ENCODE measurements around the gene BATF3.

Gene BATF3

DNA sequence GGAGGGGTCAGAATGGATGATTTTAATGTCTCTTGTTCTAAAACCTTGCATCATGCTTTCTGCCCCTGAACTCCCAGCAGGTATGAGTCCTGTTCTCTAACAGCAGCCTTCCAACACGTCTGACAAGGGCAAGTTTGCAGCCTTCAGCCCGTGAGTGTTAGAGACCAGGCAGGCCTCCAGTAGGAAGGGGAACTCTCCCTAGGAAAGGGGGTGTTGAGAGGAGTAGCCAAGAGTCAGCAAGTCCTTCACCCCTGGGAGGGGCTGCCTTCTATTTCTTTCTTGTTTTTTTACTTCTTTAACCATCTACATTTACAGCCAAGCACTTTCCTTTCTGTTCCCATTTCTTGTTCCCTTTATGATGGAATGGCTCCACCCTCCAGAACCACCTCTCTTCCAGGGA is 14.2 kb downstream of the BATF3 start:
- no peak for DNase-seq (ENCODE audit: low read depth in 2 of 2, low spot score in 1 of 2)

DNA sequence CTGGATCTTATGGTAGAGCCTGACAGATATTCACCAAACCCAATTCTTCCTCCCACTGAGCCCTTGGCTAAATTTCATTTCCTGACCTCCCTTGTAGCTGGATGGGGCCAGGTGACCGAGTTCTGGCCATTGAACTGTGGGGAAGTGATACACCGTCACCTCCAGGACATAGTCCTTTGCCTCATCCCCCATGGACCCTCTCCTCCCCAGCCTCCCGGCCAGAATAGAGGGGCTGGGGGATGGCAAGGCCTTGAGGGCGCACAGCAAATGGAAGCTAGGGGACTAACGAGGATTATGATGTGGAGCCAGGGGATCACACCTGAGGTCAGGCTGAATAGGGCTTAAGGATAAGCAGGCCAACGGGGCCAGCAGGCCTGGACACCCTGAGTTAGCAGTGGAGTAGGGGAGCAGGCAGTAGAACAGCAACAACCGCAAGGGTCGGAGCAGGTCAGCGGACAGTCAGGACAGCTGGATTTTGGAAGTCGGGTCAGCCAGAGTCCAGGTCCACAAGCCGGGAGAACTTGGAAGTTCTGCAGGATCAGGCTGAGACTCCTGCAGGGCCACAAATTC is 15.0 kb downstream of the BATF3 start:
- no peak for DNase-seq (ENCODE audit: low read depth in 2 of 2, low spot score in 1 of 2)

DNA sequence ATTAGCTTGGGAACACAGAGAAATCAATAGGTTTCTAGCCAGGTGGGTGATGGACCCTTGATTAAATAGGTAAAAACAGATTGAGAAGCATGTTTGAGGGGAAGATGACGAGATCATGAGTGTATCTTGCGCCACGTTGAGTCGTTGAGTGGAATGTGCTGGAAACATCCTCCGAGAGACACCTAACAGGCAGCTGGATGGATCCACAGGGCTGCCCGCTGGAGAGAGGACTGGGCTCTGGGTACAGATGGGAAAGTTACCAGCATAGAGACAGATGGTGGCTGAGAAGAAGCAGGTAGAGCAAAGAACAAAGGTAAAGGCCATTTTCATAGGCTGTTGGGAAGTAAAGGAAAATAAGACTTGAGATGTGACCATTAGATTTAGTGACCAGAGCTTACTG is 15.6 kb downstream of the BATF3 start:
- DNase-seq (ENCODE audit: low read depth in 2 of 2, low spot score in 1 of 2): no peak

DNA sequence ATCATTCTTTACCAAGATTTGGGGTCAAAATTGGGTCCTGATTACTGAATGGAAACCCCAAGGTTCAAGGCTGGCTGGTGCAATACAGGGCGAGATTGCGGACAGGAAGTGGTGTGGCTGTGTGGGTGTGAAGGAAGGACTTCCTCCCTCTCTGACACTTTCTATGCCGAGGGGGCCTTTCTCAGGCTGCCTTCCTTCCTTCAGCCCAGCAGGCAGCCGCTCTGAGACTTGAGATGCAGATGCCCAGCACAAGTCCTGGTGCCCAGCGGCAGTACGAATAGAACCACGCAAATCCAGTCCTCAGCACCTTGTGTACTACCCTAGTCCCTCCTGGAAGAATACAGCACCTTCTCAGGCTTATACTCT is 16.3 kb downstream of the BATF3 start:
- peak in 1 of 2 donors; percentile 21 for DNase-seq (ENCODE audit: low read depth in 2 of 2, low spot score in 1 of 2)

DNA sequence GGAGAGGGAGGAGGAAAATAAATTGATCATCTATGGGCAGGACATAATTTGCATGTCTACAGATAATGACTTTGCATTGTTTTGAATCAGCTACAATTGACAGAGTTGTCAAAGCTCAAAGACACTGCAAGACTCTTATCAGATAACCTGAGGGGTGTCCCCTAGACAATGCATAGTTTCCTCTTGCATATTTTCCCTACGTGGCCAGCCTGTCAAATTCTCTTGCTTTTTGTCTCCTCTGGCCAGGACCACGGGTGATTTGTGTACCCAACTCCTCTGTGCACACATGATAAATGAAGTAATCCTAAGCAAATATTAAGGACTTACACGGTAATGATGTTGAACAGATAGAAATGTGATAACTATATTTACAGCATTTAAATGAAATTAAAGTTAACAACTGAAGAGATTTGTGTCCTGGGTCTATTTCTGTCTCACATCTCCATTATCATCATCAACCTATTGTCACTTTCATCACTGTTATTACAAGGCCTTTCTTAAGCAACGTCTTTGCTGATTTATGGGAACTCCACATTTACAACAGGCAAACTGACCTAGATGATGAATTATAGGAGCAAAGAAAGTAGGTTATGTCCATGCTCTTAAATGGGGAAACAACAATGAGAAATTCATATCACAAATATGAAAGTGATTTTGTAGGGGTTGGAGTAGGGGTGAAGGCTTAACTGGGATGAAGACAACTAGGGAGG is 18.8 kb downstream of the BATF3 start:
- DNase-seq (ENCODE audit: low read depth in 2 of 2, low spot score in 1 of 2): no peak

DNA sequence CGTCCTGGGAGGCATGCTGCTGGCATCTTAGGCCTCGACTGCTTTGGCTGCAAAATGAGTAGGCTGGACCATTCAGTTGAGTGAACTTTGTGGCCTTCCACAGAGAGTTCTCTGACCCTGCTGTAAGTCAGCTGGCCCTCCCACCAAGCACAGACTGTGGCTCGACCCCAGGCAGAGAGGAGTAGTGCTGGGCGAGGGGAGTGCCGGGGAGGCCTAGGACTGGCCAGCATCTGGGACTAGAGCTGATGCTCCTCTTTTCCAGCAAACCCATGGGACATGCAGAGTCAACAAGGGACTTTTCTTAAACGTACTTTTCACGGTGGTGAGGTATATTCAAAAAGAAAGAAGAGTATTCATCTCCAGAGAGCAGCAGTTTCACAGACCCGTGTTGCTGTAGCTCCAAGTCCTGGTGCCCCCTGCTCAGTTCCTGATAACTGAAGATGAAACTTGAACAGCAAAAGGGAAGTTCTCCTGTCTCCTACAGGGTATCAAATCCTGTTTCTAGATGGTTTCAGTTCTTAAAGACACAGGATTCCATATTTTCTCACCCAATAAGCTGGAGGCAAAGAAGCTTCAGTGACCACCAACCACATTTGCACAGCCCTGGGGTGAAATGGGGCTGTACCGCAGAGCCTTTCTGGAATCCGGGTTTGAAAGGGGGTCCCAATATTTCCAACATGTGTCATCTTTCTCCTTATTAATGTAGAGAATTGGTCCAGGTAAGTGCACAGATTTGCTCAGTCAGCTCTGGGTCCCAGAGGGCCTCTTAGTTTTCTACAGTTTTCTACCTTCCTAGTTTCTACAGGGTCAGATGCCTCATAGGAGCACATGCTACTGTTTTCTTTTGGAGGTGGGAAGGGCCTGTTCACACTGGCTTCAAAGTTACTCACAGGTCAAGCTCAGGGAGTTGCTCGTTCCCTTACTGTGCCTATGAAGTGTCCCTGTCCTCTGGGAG is 20.9 kb downstream of the BATF3 start:
- no peak for DNase-seq (ENCODE audit: low read depth in 2 of 2, low spot score in 1 of 2)

DNA sequence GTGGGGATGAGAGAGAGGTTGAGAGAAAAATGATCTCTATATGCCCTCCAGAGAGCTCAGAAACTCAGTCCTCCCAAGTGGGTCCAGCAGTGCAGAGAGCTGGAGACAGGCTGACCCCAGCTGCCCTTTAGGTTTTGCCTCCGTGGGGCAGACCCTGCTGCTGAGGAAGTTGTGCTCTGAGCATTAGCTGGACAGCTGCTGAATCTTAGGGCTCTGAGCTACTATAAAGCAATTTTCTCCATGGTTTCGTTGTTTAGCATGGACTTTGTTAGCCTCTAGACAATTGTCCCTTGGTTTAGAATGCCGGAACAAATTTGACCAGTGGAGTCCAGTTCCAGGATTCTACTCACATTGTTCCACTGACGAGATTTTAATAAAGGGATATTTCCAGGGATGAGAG is 22.1 kb downstream of the BATF3 start:
- DNase-seq (ENCODE audit: low read depth in 2 of 2, low spot score in 1 of 2): no peak

DNA sequence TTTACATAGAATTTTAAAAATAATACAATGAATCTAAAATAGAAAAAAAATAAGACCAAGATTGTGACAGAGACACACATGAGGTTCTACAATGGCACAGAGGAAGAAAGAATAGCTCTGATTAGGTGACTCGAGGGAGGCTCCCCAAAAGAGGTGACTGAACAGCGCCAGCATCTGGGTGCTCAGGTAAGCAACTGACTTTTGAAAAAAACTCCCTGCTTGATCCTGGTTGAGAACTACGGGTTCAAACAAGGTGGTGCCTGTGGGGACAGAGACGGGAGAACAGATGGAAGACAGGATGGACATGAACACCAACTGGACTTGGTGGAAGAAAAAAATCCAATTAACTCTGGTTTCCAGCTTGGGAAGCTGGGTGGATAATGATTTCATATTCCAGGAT is 22.5 kb downstream of the BATF3 start:
- DNase-seq (ENCODE audit: low read depth in 2 of 2, low spot score in 1 of 2): no peak

DNA sequence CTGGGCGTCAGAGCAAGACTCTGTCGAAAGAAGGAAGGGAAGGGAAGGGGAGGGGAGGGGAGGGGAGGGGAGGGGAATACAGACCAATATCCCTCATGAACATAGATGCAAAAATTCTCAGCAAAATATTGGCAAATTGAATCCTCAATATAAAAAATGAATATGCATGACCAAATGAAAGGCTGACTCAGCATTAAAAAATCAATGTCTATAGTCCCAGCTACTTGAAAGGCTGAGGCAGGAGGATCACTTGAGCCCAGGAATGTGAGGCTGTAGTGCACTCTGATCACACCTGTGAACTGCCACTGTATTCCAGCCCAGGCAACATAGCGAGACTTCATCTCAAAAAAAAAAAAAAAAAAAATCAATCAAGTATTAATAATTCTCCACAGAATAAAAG is 24.0 kb downstream of the BATF3 start:
- DNase-seq (ENCODE audit: low read depth in 2 of 2, low spot score in 1 of 2): no peak

DNA sequence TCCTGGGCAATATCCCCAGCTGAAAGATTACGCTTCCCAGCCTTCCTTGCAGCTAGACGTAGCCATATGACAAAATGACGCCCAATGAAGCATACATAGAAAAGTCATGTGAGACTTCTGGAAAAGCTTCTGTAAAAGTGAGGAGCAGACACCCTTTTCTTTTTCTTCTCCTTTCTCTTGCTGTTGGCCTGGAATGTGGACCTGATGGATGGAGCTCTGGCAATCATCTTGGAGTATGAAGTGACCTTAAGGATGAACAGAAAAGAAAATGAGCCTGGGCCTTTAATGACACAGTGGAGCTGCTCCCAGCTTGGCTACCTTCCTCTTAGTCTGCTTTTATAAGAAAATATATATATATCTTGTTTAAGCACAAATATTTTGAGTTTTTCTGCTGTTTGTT is 24.8 kb downstream of the BATF3 start:
- DNase-seq (ENCODE audit: low read depth in 2 of 2, low spot score in 1 of 2): no peak

DNA sequence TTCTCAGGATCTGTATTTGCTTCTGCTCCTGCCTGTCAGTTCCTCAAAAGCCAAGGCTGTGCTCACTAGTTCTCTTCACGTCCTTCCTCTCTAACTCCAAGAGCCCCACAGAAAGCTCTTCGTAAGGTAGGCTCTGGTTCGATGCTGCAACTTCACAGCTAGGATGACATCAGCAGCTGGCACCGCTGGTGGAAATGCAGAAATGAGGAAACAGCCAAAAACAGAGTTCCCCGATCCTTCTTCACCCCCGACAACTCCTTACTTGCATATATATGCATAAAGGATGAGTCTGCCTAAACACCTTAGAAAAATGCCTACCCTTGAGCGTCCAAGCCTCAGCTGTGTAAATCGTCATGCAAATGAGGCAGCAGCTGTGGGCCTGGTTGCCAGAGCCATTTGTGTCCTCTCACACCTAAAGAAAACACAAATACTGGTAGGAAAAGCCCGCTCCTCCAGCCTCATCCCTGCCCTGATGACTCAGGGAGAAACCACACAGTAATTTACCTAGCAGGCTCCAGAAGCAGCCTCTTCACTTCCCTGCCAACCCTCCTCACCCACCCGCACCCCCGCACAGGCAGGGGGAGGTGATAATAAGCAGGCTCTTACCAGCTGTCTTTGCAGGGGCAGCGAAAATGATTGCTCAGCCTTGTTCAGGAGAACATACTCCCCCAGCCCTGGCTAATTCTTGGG is 28.2 kb downstream of the BATF3 start:
- no peak for DNase-seq (ENCODE audit: low read depth in 2 of 2, low spot score in 1 of 2)

DNA sequence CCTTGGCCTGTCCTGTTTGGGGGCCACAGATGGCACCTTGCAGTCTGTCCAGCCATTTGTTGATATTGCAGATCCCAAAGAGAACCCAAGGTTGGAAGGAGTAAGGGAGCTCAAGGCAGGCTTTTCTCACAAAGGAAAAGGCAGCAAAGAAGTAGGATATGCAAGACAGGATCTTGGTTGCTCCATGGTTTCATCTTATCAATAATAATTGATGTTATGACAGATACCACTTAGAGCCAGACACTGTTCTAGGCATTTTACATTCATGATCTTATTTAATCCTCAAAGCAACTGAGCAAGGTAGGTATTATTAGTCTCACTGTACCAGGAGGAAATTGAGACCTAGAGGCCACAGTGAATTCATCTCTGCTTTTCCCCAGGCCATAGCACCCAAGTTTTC is 28.8 kb downstream of the BATF3 start:
- DNase-seq (ENCODE audit: low read depth in 2 of 2, low spot score in 1 of 2): no peak

DNA sequence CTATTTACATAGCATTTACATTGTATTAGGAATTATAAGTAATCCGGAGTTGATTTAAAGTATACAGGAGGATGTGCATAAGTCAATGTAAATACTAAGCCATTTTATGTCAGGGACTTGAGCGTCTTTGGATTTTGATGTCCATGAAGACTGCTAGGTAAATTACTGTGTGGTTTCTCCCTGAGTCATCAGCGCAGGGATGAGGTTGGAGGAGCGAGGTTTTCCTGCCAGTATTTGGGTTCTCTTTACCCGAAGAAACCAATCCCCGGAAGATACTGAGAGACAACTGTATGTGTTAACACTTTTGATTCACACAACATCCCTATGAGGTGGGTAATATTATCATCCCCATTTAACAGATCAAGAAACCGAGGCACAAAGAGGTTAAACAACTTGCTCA is 29.3 kb downstream of the BATF3 start:
- DNase-seq (ENCODE audit: low read depth in 2 of 2, low spot score in 1 of 2): no peak

DNA sequence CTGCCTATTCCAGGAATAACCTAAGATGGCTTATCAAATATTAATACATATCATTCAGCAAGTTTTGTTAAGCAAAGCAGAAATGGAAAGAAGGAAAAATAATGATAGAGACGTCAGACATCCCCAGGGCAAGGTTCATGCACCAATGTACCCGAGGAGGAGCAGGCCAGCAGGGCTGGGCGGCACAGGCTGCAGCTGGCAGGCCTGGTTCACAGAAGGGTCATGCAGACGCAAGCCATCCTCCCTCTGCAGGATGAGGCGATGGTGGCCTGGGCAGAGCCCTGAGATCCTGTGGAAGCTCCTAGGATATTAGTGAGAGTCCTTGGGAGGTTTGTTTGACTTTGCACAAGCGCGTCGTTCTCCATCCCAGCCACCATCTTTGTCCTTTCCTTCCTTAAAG is 30.0 kb downstream of the BATF3 start:
- DNase-seq (ENCODE audit: low read depth in 2 of 2, low spot score in 1 of 2): no peak

DNA sequence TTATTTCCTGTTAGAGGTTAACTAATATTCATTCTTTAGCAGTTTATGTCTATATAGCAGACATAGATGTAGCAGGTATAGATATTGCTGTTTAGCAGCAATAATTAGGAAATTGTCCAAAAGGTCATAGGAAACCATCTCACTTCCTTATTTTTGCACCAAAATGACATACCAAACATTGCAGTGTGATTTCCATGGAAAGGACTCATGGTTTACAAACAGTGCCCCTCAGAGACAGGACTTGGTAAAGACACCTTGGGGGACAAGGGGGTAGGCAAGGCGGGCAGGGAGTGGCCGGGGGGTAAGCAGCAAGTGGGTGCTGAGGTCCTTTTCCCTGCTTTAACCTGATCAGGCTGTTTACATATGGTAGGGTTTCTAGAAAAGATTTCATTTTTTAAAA is 30.5 kb downstream of the BATF3 start:
- no peak for DNase-seq (ENCODE audit: low read depth in 2 of 2, low spot score in 1 of 2)

DNA sequence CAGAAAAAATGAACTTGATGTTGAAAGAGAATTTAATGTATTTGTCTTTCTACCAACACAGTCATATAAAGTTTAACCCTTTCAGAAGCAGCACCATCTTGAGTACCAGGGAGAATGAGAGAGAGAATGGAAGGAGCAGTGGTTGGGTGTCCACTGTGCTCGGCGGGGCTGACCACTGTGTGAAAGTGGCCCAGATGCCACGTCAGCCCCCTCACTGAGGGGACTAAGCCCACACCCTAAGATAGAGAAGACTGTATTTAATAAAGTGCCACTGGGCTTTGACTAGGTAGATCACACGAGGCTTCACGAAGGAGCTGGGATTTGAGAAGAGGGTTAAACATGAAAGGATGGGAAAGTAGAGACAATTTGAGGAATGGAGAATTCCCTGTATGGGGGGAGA is 31.2 kb downstream of the BATF3 start:
- no peak for DNase-seq (ENCODE audit: low read depth in 2 of 2, low spot score in 1 of 2)

DNA sequence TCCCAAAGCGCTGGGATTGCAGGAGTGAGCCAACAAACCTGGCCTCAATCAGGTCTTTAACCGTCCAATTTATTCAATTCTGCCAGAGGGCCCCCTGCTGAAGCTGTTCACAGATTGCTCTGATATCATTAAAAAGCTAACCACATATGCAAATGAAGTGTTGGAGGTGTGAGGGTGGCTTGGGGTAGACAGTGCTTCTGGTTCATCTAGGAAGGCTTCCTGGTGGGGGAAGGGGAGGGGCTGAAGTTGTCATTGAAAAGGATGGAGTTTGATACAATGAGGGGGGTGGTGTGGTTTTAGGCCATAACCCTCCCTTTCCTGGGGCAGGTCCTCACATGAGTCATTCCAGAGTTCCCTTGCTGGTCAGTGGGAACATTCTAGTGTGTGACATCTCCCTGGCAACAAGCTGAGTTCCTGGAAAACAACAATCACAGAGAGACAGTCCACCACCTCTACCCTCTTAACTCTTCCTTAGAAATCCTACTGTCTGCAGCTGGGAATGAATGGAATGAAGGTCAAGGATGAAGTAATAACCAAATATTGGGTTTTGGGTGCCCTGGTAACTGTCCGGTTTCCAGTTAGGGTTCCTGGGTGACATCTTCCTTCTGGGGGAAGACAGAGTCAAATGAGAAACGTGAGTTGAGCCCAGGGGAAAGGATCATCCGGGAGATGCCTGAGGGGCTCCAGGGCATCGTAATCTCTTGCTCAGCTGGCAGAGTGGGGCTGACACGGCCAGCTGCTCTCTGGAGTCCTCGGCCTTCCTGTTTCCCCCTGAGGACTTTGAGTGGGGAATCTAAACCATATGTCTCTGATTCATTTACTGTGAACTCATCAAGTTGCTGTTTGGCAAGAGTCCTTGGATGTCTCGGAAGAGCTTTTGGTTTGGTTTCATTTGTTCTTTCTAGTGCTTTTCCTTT is 32.2 kb downstream of the BATF3 start:
- DNase-seq (ENCODE audit: low read depth in 2 of 2, low spot score in 1 of 2): no peak

DNA sequence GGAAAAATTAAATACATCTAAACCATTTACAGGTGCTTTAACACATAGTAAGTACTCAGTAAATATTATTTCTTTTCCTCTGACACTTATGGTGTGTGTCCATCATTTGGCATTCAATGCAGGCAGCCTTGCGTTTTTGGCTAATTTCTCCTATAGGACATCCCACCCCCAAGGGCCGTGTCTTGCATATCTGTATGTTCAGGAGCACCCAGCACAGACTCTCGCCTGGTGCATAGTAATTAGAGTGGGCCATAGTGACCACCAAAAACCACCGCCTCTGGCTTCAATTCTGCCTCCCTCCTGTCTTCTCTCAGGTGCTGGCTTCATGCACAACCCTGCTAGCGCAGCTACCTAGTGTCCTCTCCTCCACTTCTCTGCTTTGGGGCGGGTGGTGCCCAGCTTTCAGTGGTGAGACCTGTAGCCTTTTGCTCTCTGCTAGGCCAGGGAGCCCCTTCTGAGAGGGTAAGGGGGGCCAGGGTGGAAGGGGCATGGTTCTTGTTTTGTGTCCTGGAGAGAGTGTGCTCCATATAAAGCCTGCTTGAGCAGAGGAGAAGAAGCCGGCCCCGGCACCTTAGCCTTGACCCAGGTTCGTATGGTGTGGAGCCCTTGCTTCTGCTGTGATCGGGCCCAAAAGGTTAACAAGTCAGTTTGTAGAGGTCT is 33.4 kb downstream of the BATF3 start:
- no peak for DNase-seq (ENCODE audit: low read depth in 2 of 2, low spot score in 1 of 2)

DNA sequence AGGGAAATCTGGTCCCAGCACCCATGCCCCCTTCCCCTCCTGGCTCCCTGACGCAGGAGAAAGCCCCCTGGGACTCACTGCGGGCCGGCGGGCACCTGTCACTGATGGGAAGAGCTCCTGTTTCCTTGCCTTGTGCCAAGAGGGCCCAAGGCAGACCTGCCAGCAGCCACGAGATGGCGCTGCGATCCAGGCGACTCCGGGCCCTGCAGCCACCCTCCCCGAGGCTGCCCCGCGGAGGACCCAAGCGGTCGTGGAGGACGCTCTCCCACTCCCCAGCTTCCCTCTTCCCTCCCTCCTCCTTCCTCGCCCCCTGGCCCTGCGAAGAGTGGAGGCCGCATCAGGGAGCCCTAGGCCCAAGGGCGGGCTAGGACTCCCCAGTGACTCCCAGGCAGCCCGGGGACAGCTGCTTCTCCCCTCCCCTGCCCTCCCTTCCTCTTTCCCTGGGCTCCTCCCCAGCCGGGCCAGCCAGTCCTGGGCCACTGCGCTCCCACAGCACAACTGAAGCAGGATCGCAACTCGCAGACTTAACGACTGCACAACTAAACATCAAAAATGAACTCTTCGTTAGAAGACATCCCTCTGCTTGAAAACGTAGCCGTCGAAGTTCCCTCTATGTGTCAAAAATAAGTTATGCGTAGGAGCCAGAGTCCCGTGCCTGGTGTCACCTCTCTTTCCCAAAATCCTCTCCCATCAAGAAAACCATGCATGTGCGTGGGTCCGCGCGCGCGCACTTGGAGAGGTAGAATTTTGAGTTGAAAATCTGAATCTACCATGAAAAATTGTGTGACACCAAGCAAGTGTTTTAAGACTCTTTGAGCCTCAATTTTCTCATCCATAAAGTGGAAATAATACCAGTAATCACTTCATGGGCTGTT is 34.2 kb downstream of the BATF3 start:
- DNase-seq (ENCODE audit: low read depth in 2 of 2, low spot score in 1 of 2): peak; percentile 49 to 63

All from stimulated activated CD8-positive, alpha-beta memory T cell treated with anti-CD3 and anti-CD28 coated beads, Interleukin-4, amount 100 ng/mL, for 4 hours (primary cell).